ENCODE data around the gene PPCDC. TPM values are rescaled to one million over a fixed set of nuclear protein-coding genes. Genes with fewer than 3 reads are reported as not detected.
"Not testable (repeated sequence)": the region's sequence is repeated elsewhere in the genome, so short reads cannot be mapped to it uniquely, and the experiment has no call there.

Gene PPCDC
- polyA plus RNA-seq, 1 donor = 7.4 TPM

GRCh38 chr15:75069301-75069925 lies 46.0 kb downstream of the PPCDC start:
- DNase-seq = no peak

GRCh38 chr15:75070674-75071073 lies 47.3 kb downstream of the PPCDC start:
- no peak for DNase-seq

GRCh38 chr15:75073197-75073596 lies 49.8 kb downstream of the PPCDC start:
- DNase-seq = no peak

GRCh38 chr15:75076277-75076676 lies 52.9 kb downstream of the PPCDC start:
- DNase-seq = no peak

- DNase-seq = not testable (repeated sequence)
Observed at GRCh38 chr15:75077551-75077961, 54.2 kb downstream of the PPCDC start.

GRCh38 chr15:75081150-75081549 lies 57.8 kb downstream of the PPCDC start:
- no peak for DNase-seq

GRCh38 chr15:75082689-75083088 lies 59.3 kb downstream of the PPCDC start:
- no peak for DNase-seq

- DNase-seq = not testable (repeated sequence)
Observed at GRCh38 chr15:75085708-75086107, 62.3 kb downstream of the PPCDC start.

- no peak for DNase-seq
Observed at GRCh38 chr15:75089456-75090387, 66.3 kb downstream of the PPCDC start.

GRCh38 chr15:75090388-75090734 lies 67.0 kb downstream of the PPCDC start:
- no peak for DNase-seq

GRCh38 chr15:75091814-75092213 lies 68.4 kb downstream of the PPCDC start:
- DNase-seq = no peak

GRCh38 chr15:75094961-75095478 lies 71.6 kb downstream of the PPCDC start:
- not testable (repeated sequence) for DNase-seq

- DNase-seq = no peak
Observed at GRCh38 chr15:75095594-75095993, 72.2 kb downstream of the PPCDC start.

GRCh38 chr15:75097939-75098338 lies 74.5 kb downstream of the PPCDC start:
- DNase-seq = no peak

GRCh38 chr15:75098404-75098803 lies 75.0 kb downstream of the PPCDC start:
- DNase-seq = no peak

Other genes with a start within 250 kb of the PPCDC start
- 36.3 TPM for gene CSK, start 241.5 kb upstream of the PPCDC start, polyA plus RNA-seq (ENCODE audit: insufficient read length)
- not detected for gene LMAN1L, start 210.8 kb upstream of the PPCDC start, polyA plus RNA-seq (ENCODE audit: insufficient read length)
- gene CPLX3, start 197.0 kb upstream of the PPCDC start, polyA plus RNA-seq (ENCODE audit: insufficient read length) = not detected
- 49.3 TPM for gene ULK3, start 180.4 kb upstream of the PPCDC start, polyA plus RNA-seq (ENCODE audit: insufficient read length)
- gene SCAMP2, start 150.2 kb upstream of the PPCDC start, polyA plus RNA-seq (ENCODE audit: insufficient read length) = 67.5 TPM
- gene MPI, start 133.5 kb upstream of the PPCDC start, polyA plus RNA-seq (ENCODE audit: insufficient read length) = 63.5 TPM
- 49.7 TPM for gene FAM219B, start 116.7 kb upstream of the PPCDC start, polyA plus RNA-seq (ENCODE audit: insufficient read length)
- 243 TPM for gene COX5A, start 85.5 kb upstream of the PPCDC start, polyA plus RNA-seq (ENCODE audit: insufficient read length)
- 1.1 TPM for gene RPP25, start 66.8 kb upstream of the PPCDC start, polyA plus RNA-seq (ENCODE audit: insufficient read length)
- 3.9 TPM for gene SCAMP5, start 28.0 kb upstream of the PPCDC start, polyA plus RNA-seq (ENCODE audit: insufficient read length)
- gene C15orf39, start 178.3 kb downstream of the PPCDC start, polyA plus RNA-seq (ENCODE audit: insufficient read length) = 9.7 TPM
- gene GOLGA6C, start 234.7 kb downstream of the PPCDC start, polyA plus RNA-seq (ENCODE audit: insufficient read length) = not detected

Measured in hindlimb muscle (tissue), 1 donor.